ENCODE measurements around the gene WDR35. TPM values are rescaled to one million over a fixed set of nuclear protein-coding genes. Genes with fewer than 3 reads are reported as not detected.

The WDR35 gene
- total and polyA plus RNA-seq, 3 donors from 2014 or later: 18.5 to 24.9 (median 23.6) TPM

DNA sequence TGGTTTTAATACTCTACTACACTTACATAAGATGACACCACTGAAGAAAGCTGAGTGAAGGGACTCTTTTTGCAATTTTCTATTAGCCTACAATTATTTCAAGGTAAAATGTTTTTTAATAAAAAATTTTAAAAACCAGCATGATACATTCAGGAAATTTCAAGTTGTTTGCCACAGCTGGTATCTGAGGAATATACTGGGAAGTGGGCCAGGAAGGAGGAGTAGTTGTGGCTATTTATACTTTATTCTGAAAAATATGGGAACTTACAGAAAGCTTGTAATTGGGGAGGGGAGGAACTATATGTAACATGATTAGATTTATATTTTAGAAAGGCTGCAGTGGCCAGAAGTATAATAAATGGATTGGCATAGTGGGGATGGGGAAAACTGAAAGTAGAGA, 40.8 kb downstream of the WDR35 start:
- H3K4me3 ChIP-seq: no peak overlapping the region
- TF ChIP-seq CTCF (IDR thresholded peaks at IDR 0.05) (no peak), POLR2A (IDR thresholded peaks at IDR 0.05) (no peak)
- H3K27ac ChIP-seq: no peak overlapping the region
- no peaks in the 10 kb centered on the region for H3K36me3 ChIP-seq (ENCODE audit: low read depth, missing control alignments)
- intact Hi-C loops (cut with DNase I; ENCODE audit: low total_unique reads): no loop called here
- H3K27me3 ChIP-seq: no peaks in the 10 kb centered on the region
- H3K4me1 ChIP-seq: no peaks in the 10 kb centered on the region
- no peaks in the 10 kb centered on the region for H3K9me3 ChIP-seq
- DNase-seq: no peak

DNA sequence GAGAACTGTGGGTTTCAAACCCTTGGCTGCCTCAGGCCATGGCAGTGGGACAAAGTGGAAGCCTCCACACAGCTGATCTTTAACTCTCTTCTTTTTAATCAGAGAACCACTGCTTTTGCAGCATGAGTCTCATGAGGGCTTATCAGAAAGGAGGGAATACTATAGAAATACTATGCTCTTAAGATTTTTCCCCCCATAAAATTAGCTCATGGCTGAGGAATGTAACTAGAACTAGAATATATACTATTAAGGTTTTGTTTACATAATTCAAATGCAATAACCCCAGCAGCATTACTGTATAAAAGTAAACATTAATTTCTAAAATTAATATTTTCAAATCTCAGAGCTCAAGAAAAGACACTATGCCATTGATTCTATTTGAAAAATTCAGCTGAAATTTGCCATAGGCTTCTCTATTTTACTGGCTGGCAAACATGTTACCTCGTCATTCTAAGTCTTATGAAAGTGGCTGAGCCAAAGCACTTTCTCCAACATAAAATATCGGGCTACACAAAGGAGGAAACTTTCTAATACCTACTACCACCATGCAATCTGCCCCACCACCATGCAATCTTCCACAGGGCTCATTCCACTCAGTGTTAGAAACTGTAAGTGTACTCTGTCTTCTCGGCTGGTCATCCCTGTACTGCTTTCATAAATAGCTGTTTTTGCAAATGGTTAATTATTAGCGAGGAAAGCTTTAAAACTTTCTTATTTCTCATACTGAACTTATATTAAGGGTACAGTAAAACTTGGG, 42.5 kb downstream of the WDR35 start:
- intact Hi-C loops (cut with DNase I; ENCODE audit: low total_unique reads): no loop called here
- Histone ChIP-seq H3K27ac (no peak overlapping the region), H3K36me3 (ENCODE audit: low read depth, missing control alignments) (no peaks in the 10 kb centered on the region), H3K27me3 (no peaks in the 10 kb centered on the region), H3K4me3 (no peak overlapping the region), H3K9me3 (no peaks in the 10 kb centered on the region), H3K4me1 (no peaks in the 10 kb centered on the region)
- 93 to 94% methylated on average over 4 of the region's 4 CpGs for WGBS, 2 donors
- TF ChIP-seq POLR2A (IDR thresholded peaks at IDR 0.05): no peak
- no peak for DNase-seq

DNA sequence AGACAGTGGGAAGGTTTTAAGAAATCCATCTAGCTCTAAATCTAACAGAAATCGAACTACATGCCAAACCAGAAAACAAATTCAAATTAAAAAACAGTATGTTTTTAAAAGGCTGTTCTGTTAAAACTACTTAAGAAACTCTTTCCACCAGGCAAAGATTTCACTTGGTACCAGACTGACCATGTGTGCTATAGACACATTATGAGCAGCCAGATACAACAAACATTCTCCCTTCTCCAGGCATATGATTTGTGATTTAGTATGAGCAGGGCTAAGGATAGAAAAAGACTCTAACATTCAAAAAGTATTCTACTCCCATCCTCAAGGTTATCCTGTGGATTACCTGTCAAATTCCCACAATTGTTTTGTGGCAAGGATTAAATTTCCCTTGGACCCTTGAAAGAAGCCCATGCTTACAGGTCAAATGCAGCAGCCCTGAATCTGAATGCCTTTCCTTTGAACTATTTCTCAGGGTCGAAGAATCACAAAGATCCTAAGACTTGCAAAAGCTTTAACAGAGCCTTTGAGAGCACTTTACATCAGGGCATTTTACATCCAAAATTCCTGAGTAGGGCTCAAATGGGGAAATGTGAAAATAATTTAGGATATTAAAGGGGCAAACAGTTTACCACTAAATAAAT, 45.6 kb downstream of the WDR35 start:
- intact Hi-C loops (cut with DNase I; ENCODE audit: low total_unique reads): no loop called here
- Histone ChIP-seq H3K27ac (no peak overlapping the region), H3K27me3 (no peaks in the 10 kb centered on the region), H3K4me1 (no peaks in the 10 kb centered on the region), H3K4me3 (no peak overlapping the region), H3K9me3 (no peaks in the 10 kb centered on the region), H3K36me3 (ENCODE audit: low read depth, missing control alignments) (no peaks in the 10 kb centered on the region)
- no peak for DNase-seq
- WGBS, 2 donors: 60 to 70% methylated on average over 2 of the region's 2 CpGs
- TF ChIP-seq CTCF (IDR thresholded peaks at IDR 0.05) (no peak), POLR2A (IDR thresholded peaks at IDR 0.05) (no peak)

- intact Hi-C loops (cut with DNase I; ENCODE audit: low total_unique reads): no loop called here
- Histone ChIP-seq H3K4me1 (no peaks in the 10 kb centered on the region), H3K4me3 (no peak overlapping the region), H3K27me3 (no peaks in the 10 kb centered on the region), H3K27ac (no peak overlapping the region), H3K36me3 (ENCODE audit: low read depth, missing control alignments) (no peaks in the 10 kb centered on the region), H3K9me3 (no peaks in the 10 kb centered on the region)
- no peak for DNase-seq
- TF ChIP-seq POLR2A (IDR thresholded peaks at IDR 0.05) (no peak), CTCF (IDR thresholded peaks at IDR 0.05) (no peak)
- WGBS, 2 donors: 38 to 67% methylated on average over 1 of the region's 1 CpG
Observed at GRCh38 chr2:19943189-19943588, 46.7 kb downstream of the WDR35 start.

DNA sequence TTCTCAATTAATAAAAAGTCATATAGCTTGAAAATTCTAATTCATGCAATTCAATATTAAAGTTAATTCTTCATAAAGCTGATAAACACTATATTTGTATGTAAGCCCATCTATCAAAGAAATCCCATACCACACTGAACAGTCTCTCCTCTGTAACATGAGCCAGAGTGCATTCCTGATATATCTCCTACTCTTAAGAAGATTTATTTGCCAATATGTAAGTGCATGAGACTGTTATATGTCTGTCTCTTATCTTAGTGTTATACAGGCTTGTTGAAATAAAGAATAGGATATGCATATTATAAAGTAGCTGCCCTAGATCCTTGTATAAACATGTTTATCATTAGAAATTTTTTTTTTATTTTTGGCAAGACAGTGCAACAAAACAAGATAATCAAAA, 47.7 kb downstream of the WDR35 start:
- DNase-seq: no peak

More for the DNA sequence above, 47.7 kb downstream of the WDR35 start:
- no peak overlapping the region for H3K27ac ChIP-seq
- intact Hi-C loops (cut with DNase I; ENCODE audit: low total_unique reads): no loop called here
- H3K4me3 ChIP-seq: no peak overlapping the region
- no peaks in the 10 kb centered on the region for H3K36me3 ChIP-seq (ENCODE audit: low read depth, missing control alignments)
- no peaks in the 10 kb centered on the region for H3K9me3 ChIP-seq
- no peaks in the 10 kb centered on the region for H3K4me1 ChIP-seq
- TF ChIP-seq CTCF (IDR thresholded peaks at IDR 0.05): no peak
- no peaks in the 10 kb centered on the region for H3K27me3 ChIP-seq

All from testis (tissue), 3 donors.